Measurements from ENCODE around the gene SPRN. TPM values are rescaled to one million over a fixed set of nuclear protein-coding genes. Genes with fewer than 3 reads are reported as not detected.

Gene SPRN
- total RNA-seq, 1 donor from 2014 or later: 0.06 TPM

DNA sequence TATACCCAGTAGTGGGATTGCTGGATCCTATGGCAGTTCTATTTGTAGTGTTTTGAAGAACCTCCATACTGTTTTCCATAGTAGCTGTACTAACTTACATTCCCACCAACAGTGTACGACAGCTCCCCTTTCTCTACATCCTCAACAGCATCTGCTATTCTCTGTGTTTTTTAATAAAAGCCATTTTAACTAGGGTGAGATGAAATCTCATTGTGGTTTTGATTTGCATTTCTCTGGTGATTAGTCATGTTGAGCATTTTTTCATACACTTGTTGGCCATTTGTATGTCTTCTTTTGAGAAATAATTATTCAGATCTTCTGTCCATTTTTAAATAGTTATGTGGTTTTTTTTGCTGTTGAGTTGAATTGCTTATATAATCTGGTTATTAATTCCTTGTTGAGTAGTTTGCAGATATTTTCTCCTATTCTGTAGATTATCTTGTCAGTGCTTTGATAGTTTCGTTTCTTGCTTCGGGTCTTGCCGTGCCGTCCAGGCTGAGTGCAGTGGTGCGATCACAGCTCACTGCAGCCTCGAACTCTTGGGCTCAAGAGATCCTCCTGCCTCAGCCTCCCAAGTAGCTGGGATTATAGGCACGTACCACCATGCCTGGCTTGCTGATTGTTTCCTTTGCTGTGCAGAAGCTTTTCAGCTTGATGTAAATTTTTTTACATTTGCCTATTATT lies 18.4 kb downstream of the SPRN start:
- H3K9ac ChIP-seq: no peak overlapping the region
- no peak overlapping the region for H3K27ac Mint-ChIP-seq
- H3K4me2 ChIP-seq: no peak overlapping the region
- H3K9me3 ChIP-seq (ENCODE audit: low read depth): peaks cover 3% of the 10 kb centered on the region
- no peak overlapping the region for H3K27ac ChIP-seq
- H3K4me3 ChIP-seq: no peak overlapping the region
- no peaks in the 10 kb centered on the region for H3K27me3 Mint-ChIP-seq (ENCODE audit: insufficient read depth, low read depth)
- DNase-seq (ENCODE audit: low spot score): no peak
- no peaks in the 10 kb centered on the region for H3K27me3 ChIP-seq
- H3K4me1 Mint-ChIP-seq: no peaks in the 10 kb centered on the region
- H3K4me3 Mint-ChIP-seq: no peak overlapping the region
- no peak overlapping the region for H2AFZ ChIP-seq (replicated peaks)
- peaks cover 35% of the 10 kb centered on the region for H3K9me3 Mint-ChIP-seq
- no peak for TF ChIP-seq EZH2 (IDR thresholded peaks at IDR 0.05)
- H3K36me3 Mint-ChIP-seq: peaks cover 75% of the 10 kb centered on the region
- H3K79me2 ChIP-seq (ENCODE audit: low read depth): peaks cover 66% of the 10 kb centered on the region
- H3K36me3 ChIP-seq: peaks cover 34% of the 10 kb centered on the region
- H3K4me1 ChIP-seq: no peaks in the 10 kb centered on the region
- no peaks in the 10 kb centered on the region for H4K20me1 ChIP-seq (ENCODE audit: low read depth)
- H3F3A ChIP-seq (ENCODE audit: low read depth): no peaks in the 10 kb centered on the region

DNA sequence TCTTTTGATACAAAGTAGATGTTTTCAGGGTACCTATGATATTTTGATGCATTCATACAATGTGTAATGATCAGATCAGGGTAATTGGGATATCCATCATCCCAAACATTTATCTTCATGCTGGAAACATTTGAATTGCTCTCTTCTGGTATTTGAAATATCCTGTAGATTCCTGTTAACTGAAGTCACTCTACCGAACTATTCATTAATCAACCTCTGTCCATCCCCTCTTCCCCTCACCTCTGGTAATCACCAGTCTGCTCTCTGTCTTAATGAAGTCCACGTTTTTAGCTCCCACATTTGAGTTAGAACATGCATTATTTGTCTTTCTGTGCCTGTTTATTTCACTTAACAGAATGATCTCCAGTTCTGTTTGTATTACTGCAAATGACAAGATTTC lies 19.2 kb downstream of the SPRN start:
- Mint-ChIP-seq H3K4me1 (no peaks in the 10 kb centered on the region), H3K4me3 (no peak overlapping the region), H3K27ac (no peak overlapping the region), H3K27me3 (ENCODE audit: insufficient read depth, low read depth) (no peaks in the 10 kb centered on the region), H3K9me3 (peaks cover 28% of the 10 kb centered on the region), H3K36me3 (peaks cover 72% of the 10 kb centered on the region)
- Histone ChIP-seq H2AFZ (replicated peaks) (no peak overlapping the region), H3K36me3 (peaks cover 27% of the 10 kb centered on the region), H3K27me3 (no peaks in the 10 kb centered on the region), H3K4me2 (no peak overlapping the region), H4K20me1 (ENCODE audit: low read depth) (no peaks in the 10 kb centered on the region), H3F3A (ENCODE audit: low read depth) (no peaks in the 10 kb centered on the region), H3K4me1 (no peaks in the 10 kb centered on the region), H3K9ac (no peak overlapping the region), H3K9me3 (ENCODE audit: low read depth) (no peaks in the 10 kb centered on the region), H3K27ac (no peak overlapping the region), H3K79me2 (ENCODE audit: low read depth) (peaks cover 66% of the 10 kb centered on the region), H3K4me3 (no peak overlapping the region)
- DNase-seq (ENCODE audit: low spot score): no peak
- TF ChIP-seq, protein P1, sequence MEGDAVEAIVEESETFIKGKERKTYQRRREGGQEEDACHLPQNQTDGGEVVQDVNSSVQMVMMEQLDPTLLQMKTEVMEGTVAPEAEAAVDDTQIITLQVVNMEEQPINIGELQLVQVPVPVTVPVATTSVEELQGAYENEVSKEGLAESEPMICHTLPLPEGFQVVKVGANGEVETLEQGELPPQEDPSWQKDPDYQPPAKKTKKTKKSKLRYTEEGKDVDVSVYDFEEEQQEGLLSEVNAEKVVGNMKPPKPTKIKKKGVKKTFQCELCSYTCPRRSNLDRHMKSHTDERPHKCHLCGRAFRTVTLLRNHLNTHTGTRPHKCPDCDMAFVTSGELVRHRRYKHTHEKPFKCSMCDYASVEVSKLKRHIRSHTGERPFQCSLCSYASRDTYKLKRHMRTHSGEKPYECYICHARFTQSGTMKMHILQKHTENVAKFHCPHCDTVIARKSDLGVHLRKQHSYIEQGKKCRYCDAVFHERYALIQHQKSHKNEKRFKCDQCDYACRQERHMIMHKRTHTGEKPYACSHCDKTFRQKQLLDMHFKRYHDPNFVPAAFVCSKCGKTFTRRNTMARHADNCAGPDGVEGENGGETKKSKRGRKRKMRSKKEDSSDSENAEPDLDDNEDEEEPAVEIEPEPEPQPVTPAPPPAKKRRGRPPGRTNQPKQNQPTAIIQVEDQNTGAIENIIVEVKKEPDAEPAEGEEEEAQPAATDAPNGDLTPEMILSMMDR (IDR thresholded peaks at IDR 0.05): no peak

DNA sequence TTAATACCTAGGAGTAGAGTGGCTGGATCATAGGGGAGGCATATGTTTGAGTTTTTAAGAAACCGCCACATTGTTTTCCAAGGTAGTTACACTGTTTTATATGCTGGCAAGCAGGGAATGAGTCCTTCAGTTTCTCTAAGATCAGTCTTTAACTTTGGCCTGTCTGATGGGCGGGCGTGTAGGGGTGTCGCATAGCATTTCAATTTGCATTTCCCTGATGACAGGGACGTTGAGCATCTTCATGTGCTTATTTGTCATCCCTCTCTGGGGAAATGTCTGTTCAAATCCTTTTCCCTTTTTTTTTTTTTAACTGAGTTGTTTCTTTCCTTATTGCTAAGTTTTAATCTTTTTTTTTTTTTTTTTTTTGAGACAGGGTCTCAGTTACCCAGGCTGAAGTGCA lies 20.6 kb downstream of the SPRN start:
- Mint-ChIP-seq H3K4me3 (no peak overlapping the region), H3K27ac (no peak overlapping the region), H3K4me1 (no peaks in the 10 kb centered on the region), H3K9me3 (peaks cover 17% of the 10 kb centered on the region), H3K36me3 (peaks cover 60% of the 10 kb centered on the region), H3K27me3 (ENCODE audit: insufficient read depth, low read depth) (no peaks in the 10 kb centered on the region)
- H3F3A ChIP-seq (ENCODE audit: low read depth): no peaks in the 10 kb centered on the region
- no peaks in the 10 kb centered on the region for H3K27me3 ChIP-seq
- no peak overlapping the region for H3K4me3 ChIP-seq
- peaks cover 13% of the 10 kb centered on the region for H3K36me3 ChIP-seq
- no peaks in the 10 kb centered on the region for H3K9me3 ChIP-seq (ENCODE audit: low read depth)
- no peak for DNase-seq (ENCODE audit: low spot score)
- no peak overlapping the region for H3K4me2 ChIP-seq
- H3K4me1 ChIP-seq: no peaks in the 10 kb centered on the region
- TF ChIP-seq, protein P1 (IDR thresholded peaks at IDR 0.05): no peak
- TF ChIP-seq EZH2 (IDR thresholded peaks at IDR 0.05) (no peak), EZH2phosphoT487 (IDR thresholded peaks at IDR 0.05) (no peak)
- H3K9ac ChIP-seq: no peak overlapping the region
- no peak overlapping the region for H3K27ac ChIP-seq
- H3K79me2 ChIP-seq (ENCODE audit: low read depth): peaks cover 53% of the 10 kb centered on the region
- no peaks in the 10 kb centered on the region for H4K20me1 ChIP-seq (ENCODE audit: low read depth)
- no peak overlapping the region for H2AFZ ChIP-seq (replicated peaks)

DNA sequence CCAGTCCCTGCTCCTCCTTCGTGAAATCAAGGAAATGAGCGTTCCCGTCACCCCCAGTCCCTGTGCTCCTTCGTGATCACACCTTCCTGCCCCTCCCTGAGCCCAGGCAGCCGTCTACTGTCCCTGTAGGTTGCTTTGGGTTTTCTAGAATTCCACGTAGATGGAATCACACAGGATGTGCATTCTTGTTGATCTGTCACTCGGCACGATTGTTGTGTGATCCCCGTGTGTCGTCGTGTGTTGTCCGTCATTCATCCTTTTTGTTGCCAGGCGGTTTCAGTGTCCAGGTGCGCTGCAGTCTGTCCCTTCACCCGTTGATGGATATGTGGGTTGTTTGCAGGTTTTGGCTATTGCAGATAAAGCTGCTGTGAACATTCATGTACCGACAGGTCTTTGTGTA lies 21.1 kb downstream of the SPRN start:
- no peak overlapping the region for H3K27ac Mint-ChIP-seq
- H3K4me1 Mint-ChIP-seq: no peaks in the 10 kb centered on the region
- no peaks in the 10 kb centered on the region for H3K27me3 ChIP-seq
- H3K4me2 ChIP-seq: no peak overlapping the region
- DNase-seq (ENCODE audit: low spot score): no peak
- no peak overlapping the region for H3K4me3 ChIP-seq
- peaks cover 58% of the 10 kb centered on the region for H3K36me3 Mint-ChIP-seq
- H3K9me3 Mint-ChIP-seq: peaks cover 13% of the 10 kb centered on the region
- peaks cover 9% of the 10 kb centered on the region for H3K36me3 ChIP-seq
- no peaks in the 10 kb centered on the region for H4K20me1 ChIP-seq (ENCODE audit: low read depth)
- no peak overlapping the region for H3K9ac ChIP-seq
- H3K27me3 Mint-ChIP-seq (ENCODE audit: insufficient read depth, low read depth): no peaks in the 10 kb centered on the region
- no peak overlapping the region for H3K27ac ChIP-seq
- H3K9me3 ChIP-seq (ENCODE audit: low read depth): no peaks in the 10 kb centered on the region
- H3F3A ChIP-seq (ENCODE audit: low read depth): no peaks in the 10 kb centered on the region
- TF ChIP-seq, protein P1 (IDR thresholded peaks at IDR 0.05): no peak
- TF ChIP-seq EZH2phosphoT487 (IDR thresholded peaks at IDR 0.05) (no peak), EZH2 (IDR thresholded peaks at IDR 0.05) (no peak)
- peaks cover 53% of the 10 kb centered on the region for H3K79me2 ChIP-seq (ENCODE audit: low read depth)
- H3K4me3 Mint-ChIP-seq: no peak overlapping the region
- no peak overlapping the region for H2AFZ ChIP-seq (replicated peaks)
- H3K4me1 ChIP-seq: no peaks in the 10 kb centered on the region

Measured in neural progenitor cell (in vitro differentiated cells).